HUES48 (cell line): Measurements from ENCODE around the gene MFF.
"Not testable (repeated sequence)": the region's sequence is repeated elsewhere in the genome, so short reads cannot be mapped to it uniquely, and the experiment has no call there.

Source experiments
- H3K27ac ChIP-seq: one replicate; pipeline ENCODE4 v1.7.0; 2013; ENCODE audit warnings: low read depth, low read length, inconsistent platforms
- H3K27me3 ChIP-seq: 2 replicates; pipeline ENCODE4 v1.6.1; 2013; ENCODE audit warnings: mild to moderate bottlenecking, low read length; ENCODE audit not compliant: control insufficient read depth, insufficient read depth
- H3K36me3 ChIP-seq: 2 replicates; pipeline ENCODE4 v1.6.1; 2013; ENCODE audit warnings: low read length; ENCODE audit not compliant: control insufficient read depth, insufficient read depth
- H3K4me1 ChIP-seq: 2 replicates; pipeline ENCODE4 v1.6.1; 2013; ENCODE audit warnings: mild to moderate bottlenecking, low read length; ENCODE audit not compliant: control insufficient read depth, insufficient read depth
- H3K4me3 ChIP-seq: 2 replicates; pipeline ENCODE4 v1.5.1; 2013; ENCODE audit warnings: mild to moderate bottlenecking, low read depth, low read length
- H3K9ac ChIP-seq: 2 replicates; pipeline ENCODE4 v1.6.1; 2013; ENCODE audit warnings: mild to moderate bottlenecking, low read depth, low read length, moderate library complexity
- H3K9me3 ChIP-seq: 2 replicates; pipeline ENCODE4 v1.6.1; 2013; ENCODE audit warnings: low read length; ENCODE audit not compliant: control insufficient read depth, insufficient read depth

Gene MFF

DNA sequence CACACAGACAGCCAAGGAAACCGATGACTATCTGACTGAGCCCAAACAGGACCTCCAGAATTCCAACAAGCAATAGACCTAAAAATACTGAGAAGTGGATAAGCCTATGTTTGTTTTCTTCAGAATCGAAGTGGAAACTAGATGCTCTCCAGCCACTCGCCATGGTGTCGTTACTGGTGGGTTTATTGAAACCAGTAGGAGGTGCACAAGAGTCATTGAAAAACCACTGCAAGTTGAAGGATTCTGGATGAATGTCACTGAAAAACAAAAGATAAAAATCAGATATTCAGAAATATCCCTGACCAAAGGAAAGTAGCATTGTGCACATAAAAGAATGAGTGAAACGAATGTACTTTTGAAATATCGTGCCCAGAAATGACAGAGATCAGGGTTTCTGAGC, 38.7 kb downstream of the MFF start:
- Histone ChIP-seq H3K27ac (no peak overlapping the region), H3K9ac (no peak overlapping the region), H3K36me3 (peaks cover 16% of the 10 kb centered on the region), H3K27me3 (no peaks in the 10 kb centered on the region), H3K9me3 (no peaks in the 10 kb centered on the region), H3K4me1 (no peaks in the 10 kb centered on the region), H3K4me3 (no peak overlapping the region)

DNA sequence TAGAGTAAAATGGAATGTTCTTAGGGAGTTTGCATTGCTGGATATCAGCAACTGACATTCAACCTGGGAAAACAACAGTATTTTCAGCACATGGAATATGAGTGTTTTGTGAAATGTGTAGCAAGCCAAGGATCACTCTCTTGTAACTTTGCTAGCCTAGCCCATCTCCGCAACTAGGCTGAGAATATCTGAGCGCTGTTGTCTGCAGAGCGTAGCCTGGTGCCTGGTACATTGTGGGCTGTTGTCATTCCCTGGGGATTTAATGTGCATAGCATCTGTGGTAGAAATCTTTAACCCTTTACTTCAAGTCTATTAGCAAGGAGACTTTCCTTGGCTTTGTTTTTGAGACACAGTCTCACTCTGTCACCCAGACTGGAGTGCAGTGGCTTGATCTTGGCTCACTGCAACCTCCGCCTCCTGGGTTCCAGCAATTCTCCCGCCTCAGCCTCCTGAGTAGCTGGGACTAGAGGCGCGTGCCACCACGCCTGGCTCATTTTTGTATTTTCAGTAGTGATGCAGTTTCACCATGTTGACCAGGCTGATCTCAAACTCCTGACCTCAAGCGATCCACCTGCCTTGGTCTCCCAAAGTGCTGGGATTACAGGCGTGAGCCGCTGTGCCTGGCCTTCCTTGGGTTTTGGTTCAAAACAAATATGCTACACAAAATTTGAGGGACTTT, 39.7 kb downstream of the MFF start:
- not testable (repeated sequence) for H3K9me3 ChIP-seq, H3K27ac ChIP-seq, H3K4me1 ChIP-seq, H3K4me3 ChIP-seq, H3K36me3 ChIP-seq, H3K27me3 ChIP-seq, H3K9ac ChIP-seq

DNA sequence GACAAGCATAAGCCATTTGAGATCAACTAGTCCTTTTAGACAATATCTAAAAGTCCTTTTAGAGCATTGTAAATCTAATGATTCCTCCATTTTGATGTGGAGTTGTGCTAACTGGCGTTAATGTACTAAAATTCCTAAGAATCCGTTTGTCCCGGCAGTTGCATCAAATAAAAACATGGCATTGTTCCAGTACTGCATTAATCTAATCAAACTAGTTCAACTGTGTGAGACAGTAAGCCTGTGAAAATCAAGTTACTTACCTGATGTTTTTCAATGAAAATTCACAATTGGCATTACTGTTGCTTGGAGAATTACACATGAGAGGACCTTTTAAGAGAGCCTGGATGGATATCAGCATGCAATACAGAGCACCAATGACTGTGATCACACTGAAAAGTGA, 40.8 kb downstream of the MFF start:
- Histone ChIP-seq H3K9ac (no peak overlapping the region), H3K27me3 (no peaks in the 10 kb centered on the region), H3K27ac (no peak overlapping the region), H3K36me3 (0 out of 2 replicates have a peak, but pooled peaks cover 1% of the 10 kb centered on the region), H3K4me1 (no peaks in the 10 kb centered on the region), H3K9me3 (no peaks in the 10 kb centered on the region), H3K4me3 (no peak overlapping the region)

DNA sequence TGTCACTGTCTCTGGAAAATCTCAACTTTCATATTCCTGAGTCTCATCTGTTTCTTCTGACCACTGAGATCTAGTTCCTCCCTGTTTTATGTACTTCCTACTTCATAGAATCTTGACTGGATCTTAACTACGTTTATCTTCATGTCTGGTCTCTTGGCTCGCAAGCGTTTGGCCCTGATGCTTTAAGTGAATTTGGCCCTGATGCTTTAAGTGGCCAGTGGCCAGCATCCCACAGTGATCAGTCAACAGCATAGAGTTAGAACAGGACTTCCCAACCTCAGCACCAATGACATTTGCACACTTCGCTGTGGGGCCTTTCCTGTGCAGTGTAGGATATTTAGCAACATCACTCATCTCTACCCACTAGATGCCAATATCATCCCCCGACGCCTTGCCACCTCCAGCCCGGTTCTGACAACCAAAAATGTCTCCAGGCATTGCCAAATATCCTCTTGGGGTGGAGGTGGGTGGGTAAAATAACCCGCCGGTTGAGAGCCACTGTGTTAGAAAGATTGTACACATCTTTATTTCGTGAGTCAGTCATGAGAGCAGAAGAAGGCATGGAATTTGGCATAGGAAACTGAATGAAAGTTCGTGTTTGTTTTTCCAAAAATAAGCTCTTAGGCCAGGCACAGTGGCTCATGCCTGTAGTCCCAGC, 41.8 kb downstream of the MFF start:
- H3K9me3 ChIP-seq, result no peaks in the 10 kb centered on the region
- H3K4me1 ChIP-seq, result no peaks in the 10 kb centered on the region
- H3K27ac ChIP-seq, result no peak overlapping the region
- no peak overlapping the region for H3K4me3 ChIP-seq
- H3K36me3 ChIP-seq, result no peaks in the 10 kb centered on the region
- H3K27me3 ChIP-seq, result no peaks in the 10 kb centered on the region
- H3K9ac ChIP-seq, result no peak overlapping the region

DNA sequence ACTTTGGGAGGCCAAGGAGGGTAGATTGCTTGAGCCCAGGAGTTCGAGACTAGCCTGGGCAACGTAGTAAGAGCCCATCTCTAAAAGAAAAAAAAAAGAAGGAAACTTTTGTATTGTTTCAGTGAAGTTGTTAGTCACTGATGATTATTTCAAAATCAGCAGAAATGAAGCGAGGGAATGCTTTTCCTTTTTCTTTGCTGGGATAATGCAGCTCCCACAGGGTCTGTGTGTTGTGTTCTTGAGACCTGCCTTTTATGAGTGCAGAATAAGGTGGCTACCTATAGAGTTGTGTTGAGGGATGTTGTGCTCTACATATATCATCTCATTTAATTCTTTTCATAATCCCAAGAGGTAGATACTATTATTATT, 42.4 kb downstream of the MFF start:
- Histone ChIP-seq H3K9me3 (no peaks in the 10 kb centered on the region), H3K27ac (no peak overlapping the region), H3K27me3 (no peaks in the 10 kb centered on the region), H3K36me3 (no peaks in the 10 kb centered on the region), H3K4me1 (no peaks in the 10 kb centered on the region), H3K9ac (no peak overlapping the region), H3K4me3 (no peak overlapping the region)

DNA sequence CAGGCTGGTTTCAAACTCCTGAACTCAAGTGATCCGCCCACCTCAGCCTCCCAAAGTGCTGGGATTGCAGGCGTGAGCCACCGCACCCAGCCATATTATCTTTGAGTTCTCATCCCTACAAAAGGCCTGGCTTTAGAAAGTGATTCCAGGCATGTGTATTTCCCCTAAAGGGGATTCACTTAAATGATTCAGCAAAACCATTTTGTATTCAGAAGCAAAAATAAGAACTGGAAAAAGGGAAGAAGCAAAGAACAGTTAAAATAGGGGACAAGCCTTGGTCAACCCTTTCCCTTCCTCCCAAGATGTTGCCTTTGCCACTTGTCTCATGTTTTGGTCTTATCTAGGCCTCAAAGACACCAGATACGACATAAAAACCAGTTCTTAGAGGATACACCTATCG, 43.5 kb downstream of the MFF start:
- Histone ChIP-seq H3K4me3 (no peak overlapping the region), H3K4me1 (no peaks in the 10 kb centered on the region), H3K9ac (no peak overlapping the region), H3K27me3 (no peaks in the 10 kb centered on the region), H3K9me3 (no peaks in the 10 kb centered on the region), H3K27ac (no peak overlapping the region), H3K36me3 (no peaks in the 10 kb centered on the region)

DNA sequence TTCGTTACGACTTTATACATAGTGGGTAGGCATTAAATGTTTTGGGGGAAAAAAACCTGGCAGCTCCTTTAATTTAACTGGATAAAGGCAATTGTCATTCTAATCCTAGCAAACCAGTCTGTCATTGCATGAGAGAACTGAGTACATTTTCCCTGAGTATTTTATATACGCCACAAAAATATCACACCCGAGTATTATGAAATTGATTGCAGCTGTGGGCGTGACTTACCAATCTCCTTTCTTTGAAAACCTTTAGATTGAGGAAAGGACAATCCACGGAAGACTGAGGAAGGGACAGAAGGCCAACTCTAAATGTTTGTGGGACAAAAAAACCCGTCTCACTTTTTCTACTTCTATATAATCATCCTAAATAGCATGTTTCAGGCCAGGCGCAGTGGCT, 45.0 kb downstream of the MFF start:
- H3K36me3 ChIP-seq, result no peaks in the 10 kb centered on the region
- H3K27ac ChIP-seq, result no peak overlapping the region
- no peaks in the 10 kb centered on the region for H3K9me3 ChIP-seq
- no peaks in the 10 kb centered on the region for H3K4me1 ChIP-seq
- H3K27me3 ChIP-seq, result no peaks in the 10 kb centered on the region
- no peak overlapping the region for H3K9ac ChIP-seq
- no peak overlapping the region for H3K4me3 ChIP-seq

DNA sequence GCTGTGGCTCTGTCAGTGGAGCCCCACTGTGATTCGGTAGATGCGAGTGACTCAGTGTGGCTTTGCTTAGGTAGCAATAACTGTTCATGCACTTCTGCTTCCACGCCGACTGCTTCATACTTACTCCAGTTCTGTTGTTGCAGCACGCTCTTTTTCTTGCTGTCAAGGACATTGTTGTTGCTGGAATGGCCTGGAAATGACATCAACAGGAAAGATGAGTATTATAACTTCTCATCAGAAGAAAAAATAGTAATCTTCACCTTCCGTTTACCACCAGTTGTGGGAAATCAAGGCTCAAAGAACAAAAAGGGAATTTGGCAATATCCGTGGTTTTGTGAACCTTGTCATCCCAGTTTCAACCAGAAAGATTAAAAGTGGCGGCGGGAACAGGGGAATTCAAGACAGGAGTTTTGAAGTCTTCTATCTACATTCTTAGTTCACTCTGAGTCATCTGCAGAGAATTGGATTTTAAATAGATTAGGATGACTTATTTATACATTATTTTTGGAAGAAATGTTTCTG, 45.8 kb downstream of the MFF start:
- Histone ChIP-seq H3K9ac (no peak overlapping the region), H3K36me3 (no peaks in the 10 kb centered on the region), H3K4me3 (no peak overlapping the region), H3K9me3 (no peaks in the 10 kb centered on the region), H3K27ac (no peak overlapping the region), H3K4me1 (no peaks in the 10 kb centered on the region), H3K27me3 (no peaks in the 10 kb centered on the region)

DNA sequence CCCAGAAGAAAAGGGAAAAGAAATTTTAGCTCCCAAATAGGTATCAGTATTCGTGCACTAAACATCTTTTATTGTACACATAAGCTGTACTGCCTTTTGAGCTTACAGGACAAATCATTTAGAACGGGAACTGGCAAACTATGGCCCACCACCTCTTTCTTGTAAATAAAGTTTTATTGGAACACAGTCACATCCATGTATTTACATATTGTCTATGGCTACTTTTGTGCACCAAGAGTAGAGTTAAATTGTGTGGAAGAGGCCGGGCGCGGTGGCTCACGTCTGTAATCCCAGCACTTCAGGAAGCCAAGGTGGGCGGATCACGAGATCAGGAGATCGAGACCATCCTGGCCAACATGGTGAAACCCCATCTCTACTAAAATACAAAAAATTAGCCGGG, 48.3 kb downstream of the MFF start:
- Histone ChIP-seq H3K36me3 (no peaks in the 10 kb centered on the region), H3K27ac (no peak overlapping the region), H3K27me3 (no peaks in the 10 kb centered on the region), H3K4me1 (0 out of 2 replicates have a peak, but pooled peaks cover 11% of the 10 kb centered on the region), H3K9me3 (no peaks in the 10 kb centered on the region), H3K9ac (no peak overlapping the region), H3K4me3 (no peak overlapping the region)

DNA sequence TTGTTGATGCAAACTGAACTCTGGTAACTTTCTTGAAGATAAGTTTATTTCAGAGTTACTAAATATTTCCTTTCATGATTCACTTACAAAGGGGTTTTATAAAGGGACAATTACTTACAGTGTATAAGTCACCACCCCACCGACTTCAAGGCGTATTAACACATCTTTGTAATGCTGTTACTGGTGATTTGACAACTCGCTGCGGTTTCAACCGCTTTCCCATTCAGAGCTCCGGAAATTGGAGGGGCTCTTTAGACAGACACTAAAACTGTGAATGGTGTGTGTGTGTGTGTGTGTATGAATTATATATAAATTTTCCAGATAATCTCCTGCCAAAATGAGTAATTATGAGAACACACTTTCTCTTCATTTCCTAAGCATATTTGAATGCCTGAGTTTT, 49.1 kb downstream of the MFF start:
- no peak overlapping the region for H3K9ac ChIP-seq
- H3K27me3 ChIP-seq, result no peaks in the 10 kb centered on the region
- no peaks in the 10 kb centered on the region for H3K9me3 ChIP-seq
- H3K4me1 ChIP-seq, result 0 out of 2 replicates have a peak, but pooled peaks cover 11% of the 10 kb centered on the region
- no peaks in the 10 kb centered on the region for H3K36me3 ChIP-seq
- H3K4me3 ChIP-seq, result no peak overlapping the region
- H3K27ac ChIP-seq, result no peak overlapping the region

DNA sequence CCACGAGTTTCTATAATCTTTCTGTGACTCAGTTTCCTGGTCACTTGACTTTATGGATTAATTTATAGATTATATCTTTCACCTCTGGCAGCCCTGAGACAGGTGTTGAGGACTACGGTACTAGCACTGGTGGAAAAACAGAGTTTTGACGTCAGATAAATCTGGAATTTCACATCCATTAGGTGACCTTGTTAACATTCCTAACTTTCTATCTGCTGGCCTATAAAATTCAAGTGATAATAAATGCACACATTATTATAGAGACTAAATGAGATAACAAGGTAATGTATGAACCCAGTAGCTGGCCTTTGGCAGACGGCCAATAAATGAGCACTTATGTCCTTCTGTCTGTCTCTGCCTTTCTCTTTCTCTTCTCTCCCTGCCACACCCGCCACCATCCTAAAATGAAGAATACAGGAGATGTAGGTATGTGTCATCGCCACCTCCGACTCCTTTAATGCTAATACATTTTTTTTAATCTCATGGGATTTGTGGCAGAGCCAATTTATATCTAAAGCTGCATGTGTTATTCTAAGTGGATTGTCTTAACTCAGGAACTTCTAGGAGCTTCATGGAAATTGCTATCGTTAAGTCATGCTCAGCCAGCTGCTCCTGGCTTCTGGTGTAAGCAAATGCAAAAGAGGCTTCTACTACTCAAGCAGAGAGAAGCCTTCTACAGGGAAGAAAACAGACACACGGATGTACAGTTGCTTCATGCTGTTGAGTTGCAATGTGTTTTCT, 51.8 kb downstream of the MFF start:
- Histone ChIP-seq H3K9ac (no peak overlapping the region), H3K27me3 (no peaks in the 10 kb centered on the region), H3K36me3 (no peaks in the 10 kb centered on the region), H3K27ac (no peak overlapping the region), H3K4me3 (no peak overlapping the region), H3K4me1 (0 out of 2 replicates have a peak, but pooled peaks cover 11% of the 10 kb centered on the region), H3K9me3 (no peaks in the 10 kb centered on the region)
